ENCODE data around the gene SRA1.
A peak's percentile ranks its signal among the peaks of the same experiment; 100 is the strongest.
"Not testable (repeated sequence)": the region's sequence is repeated elsewhere in the genome, so short reads cannot be mapped to it uniquely, and the experiment has no call there.

SRA1 gene

GRCh38 chr5:140557136-140557805, at the start of gene SRA1:
Gene SRA1 (minus strand): TSS chr5:140557473. CDS start chr5:140557452, 21 bp downstream.
- DNase-seq: peak; percentile 68

- DNase-seq: no peak
These were observed 49.8 kb upstream of the SRA1 start for GRCh38 chr5:140607031-140607430.

- DNase-seq: no peak
These were observed 48.6 kb upstream of the SRA1 start for GRCh38 chr5:140605879-140606278.

GRCh38 chr5:140603734-140604133, 46.5 kb upstream of the SRA1 start:
- DNase-seq: no peak

GRCh38 chr5:140603446-140603698, 46.1 kb upstream of the SRA1 start:
- DNase-seq: not testable (repeated sequence)

- DNase-seq: no peak
These were observed 44.9 kb upstream of the SRA1 start for GRCh38 chr5:140602147-140602546.

- no peak for DNase-seq
These were observed 42.8 kb upstream of the SRA1 start for GRCh38 chr5:140600096-140600495.

GRCh38 chr5:140598836-140599235, 41.6 kb upstream of the SRA1 start:
- DNase-seq: no peak

- DNase-seq: no peak
These were observed 39.1 kb upstream of the SRA1 start for GRCh38 chr5:140596321-140596741.

- DNase-seq: no peak
These were observed 38.4 kb upstream of the SRA1 start for GRCh38 chr5:140595538-140596300.

GRCh38 chr5:140594169-140594568, 36.9 kb upstream of the SRA1 start:
- DNase-seq: no peak

- DNase-seq: not testable (repeated sequence)
These were observed 35.8 kb upstream of the SRA1 start for GRCh38 chr5:140593070-140593469.

GRCh38 chr5:140591747-140592372, 34.6 kb upstream of the SRA1 start:
- DNase-seq: no peak

- DNase-seq: no peak
These were observed 33.6 kb upstream of the SRA1 start for GRCh38 chr5:140590861-140591260.

- DNase-seq: no peak
These were observed 31.2 kb upstream of the SRA1 start for GRCh38 chr5:140588311-140589070.

- DNase-seq: no peak
These were observed 30.2 kb upstream of the SRA1 start for GRCh38 chr5:140587495-140587894.

GRCh38 chr5:140579188-140579747, 22.0 kb upstream of the SRA1 start:
- DNase-seq: not testable (repeated sequence)

- DNase-seq: no peak
These were observed 19.5 kb upstream of the SRA1 start for GRCh38 chr5:140576776-140577201.

- no peak for DNase-seq
These were observed 18.0 kb upstream of the SRA1 start for GRCh38 chr5:140575309-140575708.

- no peak for DNase-seq
These were observed 16.9 kb upstream of the SRA1 start for GRCh38 chr5:140574165-140574564.

GRCh38 chr5:140573683-140574082, 16.4 kb upstream of the SRA1 start:
- no peak for DNase-seq

- no peak for DNase-seq
These were observed 13.8 kb upstream of the SRA1 start for GRCh38 chr5:140571105-140571504.

GRCh38 chr5:140570488-140570887, 13.2 kb upstream of the SRA1 start:
- DNase-seq: no peak

Data from activated CD4-positive, alpha-beta T cell treated with anti-CD3 and anti-CD28 coated beads for 1 hour (primary cell).